HL-60 (cell line): ENCODE measurements around the gene PDE4B.
"Not testable (repeated sequence)": the region's sequence is repeated elsewhere in the genome, so short reads cannot be mapped to it uniquely, and the experiment has no call there.

ENCODE experiments used
- DNase-seq, 2 experiments: peaks; one replicate each; pipeline ENCODE4 v3.0.0-alpha.2; 2010 to 2020; ENCODE audit warnings: low read depth in 1 of 2, low spot score in 1 of 2
- H3K27ac ChIP-seq: fragments of 250-450 bp; sonication (Bioruptor Pico); replicated peaks from 2 replicates; pipeline ENCODE4 v1.5.1; 2020; ENCODE audit warnings: mild to moderate bottlenecking, moderate library complexity
- H3K27me3 ChIP-seq: fragments of 250-450 bp; sonication (Bioruptor Pico); 2 replicates; pipeline ENCODE4 v1.5.1; 2021; ENCODE audit warnings: mild to moderate bottlenecking, moderate library complexity; ENCODE audit not compliant: insufficient read depth, poor library complexity, severe bottlenecking
- H3K4me3 ChIP-seq: replicated peaks from 2 replicates; pipeline ENCODE4 v1.5.1; 2011; ENCODE audit warnings: mild to moderate bottlenecking, control low read depth, low read length; ENCODE audit not compliant: insufficient read depth
- GABPA ChIP-seq: IDR thresholded peaks from 2 replicates; pipeline ENCODE4 v1.6.1; 2012; ENCODE audit warnings: low read depth
- POLR2AphosphoS5 ChIP-seq: IDR thresholded peaks from 2 replicates; pipeline ENCODE4 v1.6.1; 2012; ENCODE audit warnings: low read depth
- SPI1 ChIP-seq: IDR thresholded peaks from 2 replicates; pipeline ENCODE4 v1.6.1; 2012; ENCODE audit warnings: low read depth, mild to moderate bottlenecking, borderline replicate concordance
- TF ChIP-seq, protein P1 (sequence below): IDR thresholded peaks from 2 replicates; pipeline ENCODE4 v1.6.1; 2012; ENCODE audit warnings: low read depth; ENCODE audit not compliant: insufficient replicate concordance
- TF ChIP-seq, protein P2 (sequence below): IDR thresholded peaks from one replicate; pipeline ENCODE4 v1.5.1; 2011; ENCODE audit warnings: low read length, control low read depth, inconsistent platforms; ENCODE audit not compliant: insufficient read depth

Gene PDE4B

DNA sequence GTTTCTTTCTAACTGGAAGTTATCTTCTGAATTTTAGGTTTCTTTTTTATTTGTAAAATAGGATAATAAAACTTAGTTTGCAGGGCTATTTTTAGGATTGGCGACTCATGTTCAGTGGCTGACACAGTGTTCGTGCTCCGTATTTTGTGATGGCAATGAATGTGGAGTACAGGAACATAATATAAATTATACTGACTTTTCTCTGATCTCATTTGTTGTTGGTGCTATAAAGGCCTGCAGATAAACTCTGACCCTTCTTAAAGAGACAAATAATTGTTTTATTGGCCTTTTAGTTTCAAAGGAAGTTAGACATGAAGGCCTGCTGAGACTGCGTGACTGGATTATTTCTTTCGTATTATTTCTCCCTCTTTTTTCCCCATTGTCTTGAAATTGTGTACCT is 339.6 kb downstream of the PDE4B start:
- TF ChIP-seq SPI1 (no peak), GABPA (no peak), POLR2AphosphoS5 (no peak)
- TF ChIP-seq, protein P1, sequence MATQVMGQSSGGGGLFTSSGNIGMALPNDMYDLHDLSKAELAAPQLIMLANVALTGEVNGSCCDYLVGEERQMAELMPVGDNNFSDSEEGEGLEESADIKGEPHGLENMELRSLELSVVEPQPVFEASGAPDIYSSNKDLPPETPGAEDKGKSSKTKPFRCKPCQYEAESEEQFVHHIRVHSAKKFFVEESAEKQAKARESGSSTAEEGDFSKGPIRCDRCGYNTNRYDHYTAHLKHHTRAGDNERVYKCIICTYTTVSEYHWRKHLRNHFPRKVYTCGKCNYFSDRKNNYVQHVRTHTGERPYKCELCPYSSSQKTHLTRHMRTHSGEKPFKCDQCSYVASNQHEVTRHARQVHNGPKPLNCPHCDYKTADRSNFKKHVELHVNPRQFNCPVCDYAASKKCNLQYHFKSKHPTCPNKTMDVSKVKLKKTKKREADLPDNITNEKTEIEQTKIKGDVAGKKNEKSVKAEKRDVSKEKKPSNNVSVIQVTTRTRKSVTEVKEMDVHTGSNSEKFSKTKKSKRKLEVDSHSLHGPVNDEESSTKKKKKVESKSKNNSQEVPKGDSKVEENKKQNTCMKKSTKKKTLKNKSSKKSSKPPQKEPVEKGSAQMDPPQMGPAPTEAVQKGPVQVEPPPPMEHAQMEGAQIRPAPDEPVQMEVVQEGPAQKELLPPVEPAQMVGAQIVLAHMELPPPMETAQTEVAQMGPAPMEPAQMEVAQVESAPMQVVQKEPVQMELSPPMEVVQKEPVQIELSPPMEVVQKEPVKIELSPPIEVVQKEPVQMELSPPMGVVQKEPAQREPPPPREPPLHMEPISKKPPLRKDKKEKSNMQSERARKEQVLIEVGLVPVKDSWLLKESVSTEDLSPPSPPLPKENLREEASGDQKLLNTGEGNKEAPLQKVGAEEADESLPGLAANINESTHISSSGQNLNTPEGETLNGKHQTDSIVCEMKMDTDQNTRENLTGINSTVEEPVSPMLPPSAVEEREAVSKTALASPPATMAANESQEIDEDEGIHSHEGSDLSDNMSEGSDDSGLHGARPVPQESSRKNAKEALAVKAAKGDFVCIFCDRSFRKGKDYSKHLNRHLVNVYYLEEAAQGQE, result no peak
- TF ChIP-seq, protein P2, sequence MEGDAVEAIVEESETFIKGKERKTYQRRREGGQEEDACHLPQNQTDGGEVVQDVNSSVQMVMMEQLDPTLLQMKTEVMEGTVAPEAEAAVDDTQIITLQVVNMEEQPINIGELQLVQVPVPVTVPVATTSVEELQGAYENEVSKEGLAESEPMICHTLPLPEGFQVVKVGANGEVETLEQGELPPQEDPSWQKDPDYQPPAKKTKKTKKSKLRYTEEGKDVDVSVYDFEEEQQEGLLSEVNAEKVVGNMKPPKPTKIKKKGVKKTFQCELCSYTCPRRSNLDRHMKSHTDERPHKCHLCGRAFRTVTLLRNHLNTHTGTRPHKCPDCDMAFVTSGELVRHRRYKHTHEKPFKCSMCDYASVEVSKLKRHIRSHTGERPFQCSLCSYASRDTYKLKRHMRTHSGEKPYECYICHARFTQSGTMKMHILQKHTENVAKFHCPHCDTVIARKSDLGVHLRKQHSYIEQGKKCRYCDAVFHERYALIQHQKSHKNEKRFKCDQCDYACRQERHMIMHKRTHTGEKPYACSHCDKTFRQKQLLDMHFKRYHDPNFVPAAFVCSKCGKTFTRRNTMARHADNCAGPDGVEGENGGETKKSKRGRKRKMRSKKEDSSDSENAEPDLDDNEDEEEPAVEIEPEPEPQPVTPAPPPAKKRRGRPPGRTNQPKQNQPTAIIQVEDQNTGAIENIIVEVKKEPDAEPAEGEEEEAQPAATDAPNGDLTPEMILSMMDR, result no peak
- no peak for DNase-seq
- Histone ChIP-seq H3K4me3 (no peak overlapping the region), H3K27me3 (no peaks in the 10 kb centered on the region), H3K27ac (no peak overlapping the region)

DNA sequence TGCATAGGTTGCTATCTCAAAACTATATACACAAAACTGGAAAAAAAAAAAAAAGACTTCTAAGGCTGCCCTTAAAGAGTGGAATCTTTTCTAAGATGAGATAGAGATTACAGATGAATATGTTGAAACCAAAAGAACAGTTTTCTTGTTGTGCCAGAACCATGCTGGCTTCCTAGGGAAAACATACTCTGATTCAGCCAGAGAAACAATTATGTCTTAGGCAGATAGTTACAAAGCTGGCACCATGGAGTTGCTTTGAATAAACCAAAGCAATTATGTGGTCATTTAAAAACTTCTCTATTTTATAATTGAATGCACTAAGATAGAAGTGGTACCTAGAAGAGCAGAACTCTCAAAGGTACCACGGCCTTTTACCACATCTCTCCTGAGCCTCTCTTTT is 341.3 kb downstream of the PDE4B start:
- Histone ChIP-seq H3K27ac (no peak overlapping the region), H3K4me3 (no peak overlapping the region), H3K27me3 (no peaks in the 10 kb centered on the region)
- no peak for DNase-seq
- TF ChIP-seq SPI1, result no peak
- no peak for TF ChIP-seq GABPA
- TF ChIP-seq, protein P1, result no peak
- TF ChIP-seq POLR2AphosphoS5, result no peak
- TF ChIP-seq, protein P2, result no peak

DNA sequence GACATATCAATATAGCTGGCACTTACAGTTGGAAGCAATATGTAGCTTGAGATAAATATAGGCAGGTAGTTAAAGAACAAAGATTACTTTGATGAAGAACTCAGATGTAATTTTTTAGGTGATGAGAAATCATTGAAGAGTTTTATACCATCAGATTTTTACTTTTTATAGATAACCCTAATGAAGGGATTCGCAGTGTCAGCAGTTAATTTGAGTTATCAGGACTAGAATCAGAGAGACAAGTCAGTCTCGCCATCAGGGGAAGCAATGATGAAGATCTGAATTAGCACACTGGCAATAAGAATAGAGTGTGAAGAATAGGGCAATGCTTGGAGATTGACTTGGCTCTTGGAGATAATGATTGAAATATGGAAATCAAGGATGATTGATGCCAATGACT is 342.5 kb downstream of the PDE4B start:
- TF ChIP-seq POLR2AphosphoS5 (no peak), SPI1 (no peak), GABPA (no peak)
- TF ChIP-seq, protein P1, result no peak
- TF ChIP-seq, protein P2, result no peak
- DNase-seq, result no peak
- Histone ChIP-seq H3K27ac (no peak overlapping the region), H3K4me3 (no peak overlapping the region), H3K27me3 (no peaks in the 10 kb centered on the region)

DNA sequence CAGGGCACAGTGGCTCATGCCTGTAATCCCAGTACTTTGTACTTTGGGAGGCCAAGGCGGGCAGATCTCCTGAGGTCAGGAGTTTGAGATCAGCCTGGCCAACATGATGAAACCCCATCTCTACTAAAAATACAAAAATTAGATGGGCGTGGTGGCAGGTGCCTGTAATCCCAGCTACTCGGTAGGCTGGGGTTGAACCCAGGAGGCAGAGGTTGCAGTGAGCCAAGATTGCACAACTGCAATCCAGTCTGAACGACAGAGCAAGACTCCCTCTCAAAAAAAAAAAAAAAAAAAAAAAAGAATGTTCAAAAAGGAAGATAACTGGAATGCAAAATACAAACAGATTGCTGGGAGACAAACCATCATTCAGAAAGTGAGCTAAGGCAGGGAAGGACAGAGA is 343.7 kb downstream of the PDE4B start:
- not testable (repeated sequence) for H3K27ac ChIP-seq, DNase-seq, H3K4me3 ChIP-seq, H3K27me3 ChIP-seq
